Osteoblast (primary cell): ENCODE measurements around the gene FXYD5. TPM values are rescaled to one million over a fixed set of nuclear protein-coding genes. Genes with fewer than 3 reads are reported as not detected.
A peak's percentile ranks its signal among the peaks of the same experiment; 100 is the strongest.

Source experiments
- DNase-seq: peaks from one replicate; pipeline ENCODE4 v3.0.0; 2011; ENCODE audit warnings: low spot score, mixed read lengths; ENCODE audit not compliant: insufficient read length; ENCODE audit errors: missing footprints
- H2AFZ ChIP-seq: 2 replicates; pipeline ENCODE4 v1.6.0; 2011; ENCODE audit warnings: mild to moderate bottlenecking, low read length
- H3K27ac ChIP-seq: 2 replicates; pipeline ENCODE4 v1.5.1; 2011; ENCODE audit warnings: mild to moderate bottlenecking, low read depth, low read length, moderate library complexity
- H3K27me3 ChIP-seq: 2 replicates; pipeline ENCODE4 v1.6.0; 2012; ENCODE audit warnings: mild to moderate bottlenecking, control low read depth, inconsistent platforms, low read length, moderate library complexity; ENCODE audit not compliant: insufficient read depth
- H3K36me3 ChIP-seq: 2 replicates; pipeline ENCODE4 v1.5.1; 2011; ENCODE audit warnings: mild to moderate bottlenecking, low read length, control low read depth, moderate library complexity; ENCODE audit not compliant: insufficient read depth
- H3K4me1 ChIP-seq: 2 replicates; pipeline ENCODE4 v1.5.1; 2011; ENCODE audit warnings: mild to moderate bottlenecking, low read length, control low read depth, moderate library complexity; ENCODE audit not compliant: insufficient read depth
- H3K4me2 ChIP-seq: 2 replicates; pipeline ENCODE4 v1.6.0; 2011; ENCODE audit warnings: mild to moderate bottlenecking, low read length; ENCODE audit not compliant: insufficient read depth
- H3K4me3 ChIP-seq: fragments of 200-600 bp; sonication (generic); 3 replicates; pipeline ENCODE4 v1.5.1; 2012; ENCODE audit warnings: mild to moderate bottlenecking, low read length, inconsistent platforms; ENCODE audit not compliant: insufficient read depth
- H3K79me2 ChIP-seq: 2 replicates; pipeline ENCODE4 v1.6.0; 2012; ENCODE audit warnings: mild to moderate bottlenecking, low read length, control low read depth, inconsistent platforms; ENCODE audit not compliant: insufficient read depth
- H3K9me3 ChIP-seq: 2 replicates; pipeline ENCODE4 v1.5.1; 2011; ENCODE audit warnings: low read depth, low read length, control low read depth
- H4K20me1 ChIP-seq: 2 replicates; pipeline ENCODE4 v1.6.0; 2012; ENCODE audit warnings: mild to moderate bottlenecking, low read length, control low read depth; ENCODE audit not compliant: insufficient read depth
- total RNA-seq: library from RNA; depleted of rRNA; stranded (reverse); fragments of >200 nt; gene quantifications from 2 replicates; pipeline ENCODE4 v1.2.3, GENCODE V29; 2012
- TF ChIP-seq, protein P1 (sequence below): IDR thresholded peaks from 2 replicates; pipeline ENCODE4 v1.5.1; 2011; ENCODE audit warnings: mild to moderate bottlenecking, low read depth, low read length, moderate library complexity; ENCODE audit errors: extremely low read depth

Gene FXYD5
- total RNA-seq, 1 donor = 29.0 TPM

DNA sequence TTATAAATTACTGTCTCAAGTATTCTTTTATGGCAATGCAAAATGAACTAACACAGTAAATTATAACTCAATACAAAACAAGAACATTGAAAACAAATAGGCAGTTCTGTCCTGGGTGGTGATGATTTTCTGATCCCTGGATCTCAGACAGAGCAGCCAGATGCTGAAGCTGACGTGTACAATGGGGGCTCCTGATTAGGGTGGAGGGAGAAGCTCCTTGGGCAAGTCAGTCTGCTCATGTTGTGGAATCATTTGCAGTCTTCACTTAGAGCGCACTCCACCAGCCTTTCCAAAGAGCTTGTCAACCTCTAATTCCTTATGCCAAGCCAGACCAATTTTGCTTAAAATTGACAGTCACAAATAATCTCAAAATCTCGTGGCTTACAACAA lies 21.6 kb downstream of the FXYD5 start:
- H3K36me3 ChIP-seq = no peaks in the 10 kb centered on the region
- H3K4me1 ChIP-seq = peaks cover 4% of the 10 kb centered on the region
- H3K9me3 ChIP-seq = no peaks in the 10 kb centered on the region
- TF ChIP-seq, protein P1, sequence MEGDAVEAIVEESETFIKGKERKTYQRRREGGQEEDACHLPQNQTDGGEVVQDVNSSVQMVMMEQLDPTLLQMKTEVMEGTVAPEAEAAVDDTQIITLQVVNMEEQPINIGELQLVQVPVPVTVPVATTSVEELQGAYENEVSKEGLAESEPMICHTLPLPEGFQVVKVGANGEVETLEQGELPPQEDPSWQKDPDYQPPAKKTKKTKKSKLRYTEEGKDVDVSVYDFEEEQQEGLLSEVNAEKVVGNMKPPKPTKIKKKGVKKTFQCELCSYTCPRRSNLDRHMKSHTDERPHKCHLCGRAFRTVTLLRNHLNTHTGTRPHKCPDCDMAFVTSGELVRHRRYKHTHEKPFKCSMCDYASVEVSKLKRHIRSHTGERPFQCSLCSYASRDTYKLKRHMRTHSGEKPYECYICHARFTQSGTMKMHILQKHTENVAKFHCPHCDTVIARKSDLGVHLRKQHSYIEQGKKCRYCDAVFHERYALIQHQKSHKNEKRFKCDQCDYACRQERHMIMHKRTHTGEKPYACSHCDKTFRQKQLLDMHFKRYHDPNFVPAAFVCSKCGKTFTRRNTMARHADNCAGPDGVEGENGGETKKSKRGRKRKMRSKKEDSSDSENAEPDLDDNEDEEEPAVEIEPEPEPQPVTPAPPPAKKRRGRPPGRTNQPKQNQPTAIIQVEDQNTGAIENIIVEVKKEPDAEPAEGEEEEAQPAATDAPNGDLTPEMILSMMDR = no peak
- no peak overlapping the region for H3K27ac ChIP-seq
- no peak overlapping the region for H3K4me2 ChIP-seq
- H3K79me2 ChIP-seq = no peaks in the 10 kb centered on the region
- peak; percentile 13 for DNase-seq
- H3K4me3 ChIP-seq = no peak overlapping the region
- H4K20me1 ChIP-seq = no peaks in the 10 kb centered on the region
- H3K27me3 ChIP-seq = no peaks in the 10 kb centered on the region
- peak overlapping the region; percentile 9 for H2AFZ ChIP-seq

DNA sequence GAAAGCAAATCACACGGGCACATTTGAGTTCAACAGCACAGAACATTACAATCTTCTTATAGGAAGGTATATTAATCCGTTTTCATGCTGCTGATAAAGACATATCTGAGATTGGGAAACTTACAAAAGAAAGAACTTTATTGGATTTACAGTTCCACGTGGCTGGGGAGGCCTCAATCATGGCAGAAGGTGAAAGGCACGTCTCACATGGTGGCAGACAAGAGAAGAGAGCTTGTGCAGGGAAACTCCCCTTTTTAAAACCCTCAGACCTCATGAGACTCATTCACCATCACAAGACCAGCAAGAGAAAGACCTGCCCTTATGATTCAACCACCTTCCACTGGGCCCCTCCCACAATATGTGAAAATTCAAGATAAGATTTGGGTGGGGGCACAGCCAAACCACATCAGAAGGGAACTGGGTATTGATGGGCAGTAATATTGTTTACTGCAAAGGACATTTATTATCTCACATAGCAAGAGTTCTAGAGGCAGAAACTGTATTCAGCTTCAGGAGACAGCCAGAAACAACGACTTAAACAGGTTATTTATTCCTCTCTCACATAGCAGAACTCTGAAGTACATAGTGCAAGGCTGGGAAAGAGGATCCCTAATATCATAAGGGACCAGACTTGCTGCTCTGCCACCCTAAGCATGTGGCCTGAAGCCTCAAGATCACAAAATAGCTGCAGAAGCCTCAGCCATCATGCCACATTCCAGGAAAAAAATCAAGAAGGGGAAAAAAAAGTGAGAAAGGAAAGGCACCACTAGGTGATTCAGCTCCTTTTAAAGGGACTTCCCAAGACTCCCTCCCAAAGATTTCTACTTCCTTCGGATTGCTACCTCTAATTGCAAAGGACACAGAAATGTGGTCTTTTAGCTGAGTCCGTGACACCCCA lies 23.1 kb downstream of the FXYD5 start:
- TF ChIP-seq, protein P1 = no peak
- H4K20me1 ChIP-seq = no peaks in the 10 kb centered on the region
- H3K36me3 ChIP-seq = no peaks in the 10 kb centered on the region
- peaks cover 4% of the 10 kb centered on the region for H3K4me1 ChIP-seq
- H3K4me2 ChIP-seq = no peak overlapping the region
- no peak overlapping the region for H2AFZ ChIP-seq
- no peak for DNase-seq
- no peaks in the 10 kb centered on the region for H3K79me2 ChIP-seq
- H3K4me3 ChIP-seq = no peak overlapping the region
- H3K27me3 ChIP-seq = no peaks in the 10 kb centered on the region
- no peaks in the 10 kb centered on the region for H3K9me3 ChIP-seq
- H3K27ac ChIP-seq = no peak overlapping the region

DNA sequence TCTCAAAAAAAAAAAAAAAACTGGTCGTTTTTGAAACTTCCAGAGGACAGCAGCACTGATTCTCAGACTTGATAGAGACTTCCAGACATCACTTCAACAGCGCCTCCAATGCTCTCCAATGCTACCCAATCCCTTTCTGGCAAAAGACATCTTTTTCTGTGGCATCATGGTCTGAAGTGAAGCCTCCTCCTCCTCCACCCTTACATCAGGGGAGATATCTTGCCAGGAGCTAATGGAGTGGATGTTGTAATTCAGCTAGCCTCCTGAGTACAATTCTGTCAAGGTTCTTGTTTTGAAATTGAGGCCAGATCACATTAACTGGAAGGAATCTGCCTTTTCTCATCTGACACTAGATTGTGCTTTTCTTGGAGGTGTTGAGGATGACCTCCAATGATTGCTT lies 24.2 kb downstream of the FXYD5 start:
- Histone ChIP-seq H2AFZ (no peak overlapping the region), H3K9me3 (no peaks in the 10 kb centered on the region), H3K27ac (no peak overlapping the region), H3K27me3 (no peaks in the 10 kb centered on the region), H3K79me2 (no peaks in the 10 kb centered on the region), H3K36me3 (no peaks in the 10 kb centered on the region), H3K4me2 (no peak overlapping the region), H3K4me3 (no peak overlapping the region), H3K4me1 (peaks cover 4% of the 10 kb centered on the region), H4K20me1 (no peaks in the 10 kb centered on the region)
- no peak for DNase-seq
- TF ChIP-seq, protein P1 = no peak

DNA sequence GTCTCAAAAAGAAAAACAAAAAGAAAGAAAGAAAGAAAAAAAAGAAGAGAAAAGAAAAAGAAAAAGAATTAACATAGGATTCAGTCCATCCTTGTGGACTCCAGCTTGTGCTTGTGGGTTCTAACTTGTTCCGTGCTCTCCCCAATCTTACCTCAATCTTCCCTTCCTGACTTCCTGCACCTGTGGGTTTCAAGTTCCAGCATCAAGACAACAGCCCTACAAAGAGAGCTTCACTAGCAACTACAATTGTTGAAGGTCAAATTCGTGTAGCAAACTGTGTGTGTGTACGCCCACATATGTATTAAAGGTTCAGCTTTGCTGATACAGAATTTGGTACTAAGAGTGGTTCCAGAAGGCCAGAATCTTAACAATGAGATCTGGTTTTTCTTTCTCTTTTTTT lies 25.3 kb downstream of the FXYD5 start:
- TF ChIP-seq, protein P1 = no peak
- DNase-seq = peak; percentile 9

More for the DNA sequence above, 25.3 kb downstream of the FXYD5 start:
- Histone ChIP-seq H3K36me3 (no peaks in the 10 kb centered on the region), H2AFZ (no peak overlapping the region), H3K27me3 (peaks cover 5% of the 10 kb centered on the region), H3K4me2 (no peak overlapping the region), H3K4me3 (no peak overlapping the region), H3K9me3 (no peaks in the 10 kb centered on the region), H3K79me2 (no peaks in the 10 kb centered on the region), H4K20me1 (no peaks in the 10 kb centered on the region), H3K27ac (no peak overlapping the region), H3K4me1 (peaks cover 4% of the 10 kb centered on the region)
